Measurements from ENCODE around the gene ADISSP.

ADISSP gene

DNA sequence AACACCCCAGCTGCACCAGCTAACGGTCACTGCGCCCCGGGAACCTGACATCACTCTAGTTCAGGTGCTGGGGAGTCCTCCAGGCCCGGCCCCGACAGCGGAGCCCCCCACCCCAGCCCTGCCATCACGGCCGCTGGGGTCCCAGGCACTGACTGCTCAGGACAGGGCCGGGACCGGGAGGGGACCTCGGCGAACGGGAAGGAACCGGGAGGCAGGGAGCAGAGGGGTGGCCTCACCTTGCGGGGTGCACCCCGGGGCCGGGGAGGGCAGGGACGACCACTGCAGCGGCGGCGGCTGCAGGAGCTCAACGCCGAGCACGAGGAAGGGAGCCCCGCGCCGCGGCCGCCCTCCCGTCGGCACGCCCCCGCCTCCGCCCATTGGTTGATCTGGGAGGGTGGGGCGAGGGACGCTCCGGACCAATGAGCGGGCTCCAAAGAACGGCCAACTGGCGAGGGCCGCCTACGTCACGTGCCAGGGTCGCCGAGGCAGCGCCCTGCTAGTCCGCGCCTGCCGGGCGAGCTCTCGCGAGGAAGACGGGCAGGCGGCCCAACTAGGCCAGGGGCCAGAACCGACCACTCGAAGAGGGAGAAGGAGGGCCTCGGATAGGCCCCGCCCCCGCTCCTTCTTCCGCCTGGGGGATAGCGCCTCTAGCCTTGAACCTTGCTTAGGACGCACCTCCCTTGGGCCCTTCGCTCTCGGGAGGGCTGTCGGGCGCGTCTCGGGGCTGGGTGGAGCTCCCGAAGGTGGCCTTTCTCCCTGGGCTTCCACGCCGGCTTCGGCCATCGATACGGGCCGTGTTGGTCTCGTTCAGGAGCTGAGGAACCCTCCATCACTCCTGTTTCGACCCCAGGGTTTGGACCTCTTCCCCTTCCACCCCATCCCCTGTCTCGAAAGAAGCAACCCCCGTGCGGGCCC lies at the start of gene ADISSP:
Gene ADISSP, minus strand, starts transcription at position 327 of the 915 bp plus-strand sequence. CDS start 7,653 bp downstream, outside the sequence.
- peak; percentile 95 to 96 for DNase-seq

DNA sequence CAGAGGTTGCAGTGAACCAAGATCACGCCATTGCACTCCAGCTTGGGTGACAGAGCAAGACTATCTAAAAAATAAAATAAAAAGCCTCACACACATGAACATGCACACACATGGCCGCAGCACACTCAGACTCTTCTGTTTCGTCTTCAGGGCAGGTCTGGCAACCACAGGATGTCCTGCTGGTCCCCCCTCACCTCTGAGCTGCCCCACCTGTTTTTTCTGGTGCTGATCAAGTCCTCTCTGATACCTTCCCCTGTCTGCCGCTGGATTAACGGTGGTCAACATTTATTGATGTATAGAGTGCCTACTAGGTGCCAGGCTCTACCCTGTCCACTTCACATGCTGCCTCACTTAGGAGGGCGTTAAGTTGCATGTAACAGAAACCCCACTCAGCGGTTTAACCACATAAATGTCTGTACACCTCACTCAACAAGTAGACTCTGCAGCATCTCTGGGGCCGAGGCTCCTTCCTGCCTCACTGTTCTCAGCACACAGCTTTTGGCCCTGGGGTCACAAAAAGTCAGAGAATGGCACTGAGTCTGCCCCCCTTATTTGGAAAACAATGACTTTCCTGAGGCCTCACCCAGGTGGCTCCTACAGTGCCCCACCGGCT lies 48.3 kb upstream of the ADISSP start:
- no peak for DNase-seq

DNA sequence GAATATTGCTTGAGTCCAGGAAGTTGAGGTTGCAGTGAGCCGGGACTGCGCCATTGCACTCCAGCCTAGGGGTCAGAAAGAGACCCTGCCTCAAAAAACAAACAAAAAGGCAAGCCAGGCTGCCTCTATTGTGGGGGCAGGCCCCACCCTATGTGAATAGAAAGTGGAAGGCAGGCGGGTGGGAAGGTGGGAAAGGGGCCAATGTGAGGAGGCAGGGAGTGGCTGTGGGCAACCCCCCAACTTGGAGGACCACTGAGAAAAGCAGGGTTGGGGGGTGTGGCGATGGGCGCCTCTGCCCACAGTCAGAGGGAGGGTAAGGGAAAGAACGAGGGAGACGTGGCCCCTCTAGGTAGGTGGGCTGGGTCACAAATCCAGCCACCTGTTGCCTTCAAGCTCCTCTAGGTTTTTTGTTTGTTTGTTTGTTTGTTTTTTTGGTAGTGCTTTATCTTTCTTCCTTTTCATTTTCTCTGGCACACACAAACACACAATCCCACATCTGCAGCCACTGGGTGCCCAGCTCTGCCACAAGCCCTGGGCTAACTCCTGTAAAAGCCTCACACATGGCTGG lies 47.5 kb upstream of the ADISSP start:
- DNase-seq = no peak

DNA sequence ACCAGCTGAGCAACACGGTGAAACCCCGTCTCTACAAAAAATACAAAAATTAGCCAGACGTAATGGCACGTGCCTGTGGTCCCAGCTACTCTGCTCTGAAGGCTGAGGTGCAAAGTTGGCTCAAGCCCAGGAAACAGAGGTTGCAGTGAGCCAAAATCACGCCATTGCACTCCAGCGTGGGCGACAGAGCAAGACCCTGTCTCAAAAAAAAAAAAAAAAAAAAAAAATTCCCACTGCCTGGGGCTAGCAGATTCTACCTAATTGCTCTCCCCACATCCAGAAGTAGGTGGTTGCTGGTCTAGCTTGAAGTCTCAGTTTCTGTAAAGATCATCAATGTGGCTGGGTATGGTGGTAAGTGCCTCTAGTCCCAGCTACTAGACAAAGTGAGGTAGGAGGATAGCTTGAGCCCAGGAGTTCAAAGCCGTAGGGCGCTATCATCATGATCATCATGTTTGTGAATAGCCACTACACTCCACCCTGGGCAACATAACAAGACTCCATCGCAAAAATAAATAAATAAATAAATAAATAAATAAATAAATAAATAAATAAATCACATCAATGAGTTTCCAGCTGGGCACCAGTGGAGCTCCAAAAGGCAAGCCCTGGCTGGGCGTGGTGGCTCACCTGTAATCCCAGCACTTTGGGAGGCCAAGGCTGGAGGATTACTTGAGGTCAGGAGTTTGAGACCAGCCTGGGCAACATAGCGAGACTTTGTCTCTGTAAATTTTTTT lies 46.5 kb upstream of the ADISSP start:
- DNase-seq = no peak

DNA sequence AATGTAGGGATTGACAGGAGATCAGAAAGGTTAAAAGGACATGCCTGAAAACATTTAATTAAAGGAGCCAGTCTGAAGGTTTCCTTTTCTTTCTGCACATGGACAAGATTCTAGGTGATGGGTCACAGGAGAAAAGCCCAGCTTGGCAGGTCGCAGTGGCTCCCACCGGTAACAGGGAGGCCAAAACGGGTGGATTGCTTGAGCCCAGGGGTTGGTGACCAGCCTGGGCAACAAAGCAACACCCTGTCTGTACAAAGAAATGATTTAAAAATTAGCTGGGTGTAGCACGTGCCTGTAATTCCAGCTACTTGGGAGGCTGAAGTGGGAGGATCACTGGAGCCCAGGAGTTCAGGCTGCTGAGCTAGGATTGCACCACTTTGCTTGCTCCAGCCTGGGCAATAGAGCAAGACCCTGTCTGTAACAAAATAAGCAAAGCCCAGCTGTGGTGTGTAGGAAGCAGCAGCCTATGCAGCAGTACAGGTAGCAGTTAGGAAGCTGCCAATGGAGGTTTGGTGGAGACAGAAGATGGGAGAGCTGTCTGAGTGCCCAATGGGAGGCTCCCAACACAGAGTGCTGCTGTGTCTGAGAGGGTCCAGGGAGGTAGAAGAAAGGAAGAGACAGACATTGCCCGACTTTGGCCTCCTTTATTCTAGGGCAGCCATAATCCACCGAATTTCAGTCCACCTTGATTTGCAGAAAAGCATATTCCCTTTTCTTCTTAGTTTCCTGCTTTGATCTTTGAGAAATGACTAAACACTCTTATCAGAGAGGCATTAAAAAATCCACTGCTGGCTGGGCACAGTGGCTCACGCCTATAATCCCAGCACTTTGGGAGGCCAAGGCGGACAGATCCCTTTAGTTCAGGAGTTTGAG lies 45.7 kb upstream of the ADISSP start:
- DNase-seq = no peak

DNA sequence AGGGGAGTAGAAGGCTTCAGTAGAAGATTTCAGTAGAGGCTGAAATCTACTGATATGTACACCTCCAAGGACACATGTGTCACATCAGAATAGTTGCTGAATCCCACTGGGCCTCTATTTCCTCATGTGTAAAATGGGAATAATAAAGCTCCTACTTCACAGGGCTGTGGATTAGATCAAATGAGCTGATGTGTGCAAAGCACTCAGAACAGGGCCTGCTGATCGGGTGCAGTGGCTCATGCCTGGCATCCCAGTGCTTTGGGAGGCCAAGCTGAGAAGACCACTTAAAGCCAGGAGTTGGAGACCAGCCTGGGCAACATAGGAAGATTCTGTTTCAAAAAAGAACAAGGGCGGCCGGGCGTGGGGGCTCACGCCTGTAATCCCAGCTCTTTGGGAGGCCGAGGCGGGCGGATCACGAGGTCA lies 44.7 kb upstream of the ADISSP start:
- DNase-seq = no peak

DNA sequence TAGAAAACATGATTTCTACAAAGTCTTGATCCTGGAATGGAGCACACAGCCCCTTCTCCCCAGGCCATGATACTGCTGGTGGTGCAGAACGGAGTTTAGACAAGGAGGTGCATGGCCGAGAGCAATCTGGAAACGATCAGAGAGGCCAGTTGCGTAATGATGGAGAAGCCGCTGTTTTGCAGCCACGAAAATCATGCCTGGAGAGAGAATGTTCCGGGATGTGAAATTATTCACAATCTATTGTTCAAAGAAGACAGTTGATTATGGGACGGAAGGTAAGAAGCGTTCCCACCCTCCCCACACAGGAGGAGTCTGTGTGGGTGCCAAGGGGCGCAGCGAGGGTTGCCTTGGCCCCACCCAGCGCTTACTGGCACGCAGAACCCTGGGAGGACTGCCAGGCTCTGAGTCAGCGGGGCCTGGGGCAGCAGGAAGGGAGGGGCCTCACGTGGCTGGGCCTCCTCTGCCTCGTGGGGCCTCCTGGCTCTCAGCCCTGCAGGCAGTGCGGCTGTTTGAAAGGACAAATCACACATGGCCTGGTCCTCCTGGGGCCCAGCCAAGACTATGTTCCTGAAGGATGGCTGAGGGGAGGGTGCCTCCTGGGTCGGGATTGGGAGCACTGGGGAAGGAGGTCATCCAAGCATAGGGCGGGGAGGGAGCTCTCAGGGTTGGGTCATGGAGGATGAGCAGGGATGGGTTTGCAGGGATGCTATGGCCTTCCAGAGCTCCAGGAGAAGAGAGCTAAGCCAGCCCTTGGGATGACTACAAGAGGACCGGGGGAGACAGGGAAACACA lies 44.1 kb upstream of the ADISSP start:
- DNase-seq = peak; percentile 91 to 93

DNA sequence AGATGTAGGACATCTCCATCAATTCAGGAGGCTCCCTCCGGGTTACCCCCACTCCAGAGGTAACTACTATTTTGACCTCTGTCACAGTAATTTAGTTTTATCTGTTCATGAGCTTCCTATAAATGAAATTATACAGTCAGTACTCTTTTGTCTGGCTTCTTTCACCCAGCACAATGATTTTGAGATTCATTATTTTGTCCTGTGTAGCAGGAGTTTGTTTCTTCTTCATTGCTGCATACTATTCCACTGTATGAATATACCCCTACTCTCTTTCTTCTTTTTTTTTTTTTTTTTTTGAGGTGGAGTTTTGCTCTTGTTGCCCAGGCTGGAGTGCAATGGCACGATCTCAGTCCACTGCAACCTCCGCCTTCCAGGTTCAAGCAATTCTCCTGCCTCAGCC lies 41.0 kb upstream of the ADISSP start:
- no peak for DNase-seq

DNA sequence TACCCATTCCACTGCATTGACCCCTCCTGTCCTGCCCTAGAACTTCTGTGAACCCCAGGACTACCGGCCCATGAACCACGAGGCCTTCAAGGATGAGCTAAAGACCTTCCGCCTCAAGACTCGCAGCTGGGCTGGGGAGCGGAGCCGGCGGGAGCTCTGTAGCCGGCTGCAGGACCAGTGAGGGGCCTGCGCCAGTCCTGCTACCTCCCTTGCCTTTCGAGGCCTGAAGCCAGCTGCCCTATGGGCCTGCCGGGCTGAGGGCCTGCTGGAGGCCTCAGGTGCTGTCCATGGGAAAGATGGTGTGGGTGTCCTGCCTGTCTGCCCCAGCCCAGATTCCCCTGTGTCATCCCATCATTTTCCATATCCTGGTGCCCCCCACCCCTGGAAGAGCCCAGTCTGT lies 37.2 kb upstream of the ADISSP start:
- DNase-seq = no peak

DNA sequence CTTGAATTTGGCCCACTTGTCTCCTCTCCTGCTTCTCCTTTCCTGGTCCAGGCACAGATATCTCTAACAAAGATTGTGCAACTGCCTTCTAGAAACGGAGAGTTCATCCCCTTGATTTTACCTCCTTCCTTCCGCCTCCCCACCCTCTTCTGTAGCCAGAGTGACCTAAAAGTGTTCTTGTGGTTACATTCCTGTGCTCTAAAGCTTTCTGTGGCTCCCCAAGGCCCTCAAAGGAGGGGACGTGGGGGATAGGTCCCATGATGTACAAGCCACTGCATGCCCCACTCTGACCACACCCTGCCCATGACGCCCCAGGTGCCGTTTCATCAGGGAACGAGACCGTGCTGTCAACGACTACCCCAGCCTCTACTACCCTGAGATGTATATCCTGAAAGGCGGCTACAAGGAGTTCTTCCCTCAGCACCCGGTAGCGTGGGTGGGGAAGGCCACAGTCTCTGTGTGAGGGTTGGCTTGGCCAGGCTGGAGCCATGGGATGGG lies 36.8 kb upstream of the ADISSP start:
- DNase-seq = no peak

DNA sequence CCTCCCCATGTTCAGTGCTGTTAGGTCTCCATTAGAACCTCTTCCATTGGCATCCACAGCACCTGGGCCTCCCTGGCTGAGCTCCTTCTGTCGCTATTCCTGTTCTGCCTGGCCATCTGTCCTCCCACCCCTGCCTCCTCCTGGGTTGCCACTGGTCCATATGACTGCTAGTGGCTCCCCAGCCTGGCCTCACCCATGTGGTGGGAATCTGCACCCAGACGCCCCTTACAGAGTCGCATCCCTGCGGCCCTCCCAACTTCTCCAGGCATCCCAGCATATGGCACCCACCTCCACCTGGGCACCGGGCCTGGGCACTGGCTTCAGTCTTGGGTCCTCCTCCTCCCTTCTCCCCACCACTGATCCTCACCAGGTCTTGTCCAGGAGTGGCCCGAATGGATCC lies 36.3 kb upstream of the ADISSP start:
- DNase-seq = no peak

DNA sequence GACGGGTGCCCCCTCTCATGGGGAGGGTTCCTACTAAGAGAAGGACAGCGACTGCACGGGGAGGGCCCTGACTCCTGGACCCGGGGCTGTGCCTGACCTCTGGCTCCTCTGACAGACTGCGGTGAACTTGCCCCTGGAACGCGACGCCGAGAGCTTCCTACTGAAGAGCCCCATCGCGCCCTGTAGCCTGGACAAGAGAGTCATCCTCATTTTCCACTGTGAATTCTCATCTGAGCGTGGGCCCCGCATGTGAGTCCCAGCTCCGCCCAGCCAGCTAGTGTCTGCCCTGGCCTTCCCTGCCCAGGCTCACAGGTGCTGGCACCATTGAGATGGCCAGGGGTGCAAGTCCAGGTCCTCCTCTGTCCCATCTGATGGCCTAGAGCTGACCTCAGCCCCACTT lies 35.7 kb upstream of the ADISSP start:
- no peak for DNase-seq

DNA sequence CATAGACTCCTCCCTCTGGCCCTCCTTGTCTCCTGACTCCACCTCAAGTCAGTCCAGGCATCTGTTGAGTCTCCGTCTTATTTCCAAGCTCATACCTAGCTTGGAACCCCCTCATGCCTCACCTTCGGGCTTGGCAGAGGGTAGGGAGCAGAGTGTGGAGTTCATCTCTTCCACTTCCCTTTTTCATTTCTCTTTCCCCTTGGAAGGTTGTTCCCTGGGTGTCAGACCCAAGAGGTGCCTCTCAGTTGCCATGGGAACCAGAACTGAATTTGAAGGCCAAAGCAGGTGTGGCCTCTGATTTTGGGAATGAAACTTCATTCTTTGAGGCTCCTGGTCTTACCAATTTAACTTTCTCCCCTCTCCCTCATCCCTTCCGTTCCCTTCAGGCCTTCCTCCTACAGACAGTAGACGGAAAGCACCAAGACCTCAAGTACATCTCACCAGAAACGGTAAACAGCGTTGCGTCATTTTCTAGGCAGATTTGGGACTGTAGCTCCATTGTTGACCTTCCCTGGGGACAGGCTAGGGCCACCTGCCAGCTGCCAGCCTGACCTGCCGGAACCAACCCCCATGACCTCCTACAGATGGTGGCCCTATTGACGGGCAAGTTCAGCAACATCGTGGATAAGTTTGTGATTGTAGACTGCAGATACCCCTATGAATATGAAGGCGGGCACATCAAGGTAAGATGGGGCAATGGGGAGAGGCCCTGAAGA lies 35.1 kb upstream of the ADISSP start:
- DNase-seq = no peak

DNA sequence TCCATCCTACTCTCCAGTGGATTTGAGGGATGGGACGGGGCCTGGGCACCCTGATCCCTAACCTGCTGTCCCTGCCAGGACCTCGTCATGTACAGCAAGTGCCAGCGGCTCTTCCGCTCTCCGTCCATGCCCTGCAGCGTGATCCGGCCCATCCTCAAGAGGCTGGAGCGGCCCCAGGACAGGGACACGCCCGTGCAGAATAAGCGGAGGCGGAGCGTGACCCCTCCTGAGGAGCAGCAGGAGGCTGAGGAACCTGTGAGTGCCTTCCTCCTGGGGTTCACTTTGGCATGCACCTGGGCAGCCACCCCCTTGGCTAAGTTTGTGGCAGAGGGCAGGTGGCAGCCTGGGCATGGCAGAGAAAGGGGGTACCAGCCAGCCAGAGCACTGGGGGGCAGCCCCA lies 34.3 kb upstream of the ADISSP start:
- DNase-seq = no peak

DNA sequence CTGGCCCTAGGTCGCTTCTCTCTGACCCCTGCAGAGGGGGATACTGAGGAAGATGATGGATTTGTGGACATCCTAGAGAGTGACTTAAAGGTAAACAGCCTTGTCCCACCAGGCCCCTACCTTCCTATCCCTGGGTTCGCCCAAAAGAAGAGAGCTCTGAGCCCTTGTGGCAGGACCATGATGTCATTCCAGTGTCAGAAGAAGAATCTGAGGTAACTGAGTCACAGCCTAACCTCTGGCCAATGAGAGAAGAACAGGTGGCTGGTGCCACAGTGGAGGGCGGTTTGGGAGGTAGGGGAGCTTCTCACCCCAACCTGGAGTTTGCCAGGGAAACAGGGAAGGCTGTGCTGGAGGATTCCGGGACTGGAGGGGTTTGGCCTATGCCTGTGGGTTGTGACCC lies 33.7 kb upstream of the ADISSP start:
- DNase-seq = no peak

DNA sequence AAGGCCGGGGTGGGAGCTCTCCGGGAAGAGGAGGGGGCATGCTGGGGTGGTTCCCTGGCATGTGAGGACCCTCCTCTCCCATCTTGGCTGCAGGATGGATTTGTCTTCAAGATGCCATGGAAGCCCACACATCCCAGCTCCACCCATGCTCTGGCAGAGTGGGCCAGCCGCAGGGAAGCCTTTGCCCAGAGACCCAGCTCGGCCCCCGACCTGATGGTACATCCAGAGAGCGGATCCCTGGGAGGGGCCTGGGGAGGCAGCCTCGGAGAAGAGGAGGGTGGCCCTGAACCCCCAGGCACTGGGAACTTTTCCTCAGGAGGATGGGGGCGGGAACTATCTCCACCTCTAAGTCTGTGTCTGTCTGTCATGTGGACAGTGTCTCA lies 33.3 kb upstream of the ADISSP start:
- no peak for DNase-seq

DNA sequence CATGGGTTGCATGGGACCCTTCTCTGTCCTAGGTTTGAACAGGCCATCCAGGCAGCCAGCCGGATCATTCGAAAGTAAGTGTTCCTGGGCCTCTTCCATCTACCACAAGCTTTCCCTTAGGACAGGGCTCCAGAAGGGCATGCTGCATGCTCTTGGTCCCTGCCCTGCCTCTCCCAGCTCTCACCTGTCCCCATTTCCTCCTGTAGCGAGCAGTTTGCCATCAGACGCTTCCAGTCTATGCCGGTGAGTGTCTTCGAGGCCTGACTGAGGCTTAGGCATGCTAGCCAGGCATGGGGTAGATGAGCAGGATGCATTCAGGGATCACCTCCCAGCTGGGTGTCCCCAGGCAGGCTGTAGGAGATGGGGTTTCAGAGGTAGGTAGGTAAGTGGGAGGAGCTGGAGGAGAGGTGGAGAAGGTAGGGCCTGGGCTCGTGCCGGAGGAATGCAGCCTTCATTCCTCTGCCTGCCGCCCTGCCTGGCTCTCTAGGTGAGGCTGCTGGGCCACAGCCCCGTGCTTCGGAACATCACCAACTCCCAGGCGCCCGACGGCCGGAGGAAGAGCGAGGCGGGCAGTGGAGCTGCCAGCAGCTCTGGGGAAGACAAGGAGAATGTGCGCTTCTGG lies 32.8 kb upstream of the ADISSP start:
- DNase-seq = no peak

DNA sequence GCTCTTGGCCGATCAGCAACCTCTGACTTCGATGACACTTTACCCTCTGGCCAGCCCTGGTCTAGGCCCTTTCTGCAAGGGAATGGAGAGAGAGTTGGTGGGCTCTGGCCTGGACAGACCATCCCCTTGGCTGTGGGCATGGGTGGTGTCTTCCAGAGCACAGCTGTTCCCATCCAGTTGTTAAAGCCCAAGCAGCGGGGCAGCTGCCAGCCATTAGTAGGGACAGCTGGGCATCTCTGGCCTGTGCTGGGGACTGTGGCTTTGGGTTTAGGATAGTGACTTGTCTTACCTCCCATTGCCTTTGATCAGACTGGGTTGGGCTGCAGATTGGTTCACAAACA lies 31.3 kb upstream of the ADISSP start:
- no peak for DNase-seq

DNA sequence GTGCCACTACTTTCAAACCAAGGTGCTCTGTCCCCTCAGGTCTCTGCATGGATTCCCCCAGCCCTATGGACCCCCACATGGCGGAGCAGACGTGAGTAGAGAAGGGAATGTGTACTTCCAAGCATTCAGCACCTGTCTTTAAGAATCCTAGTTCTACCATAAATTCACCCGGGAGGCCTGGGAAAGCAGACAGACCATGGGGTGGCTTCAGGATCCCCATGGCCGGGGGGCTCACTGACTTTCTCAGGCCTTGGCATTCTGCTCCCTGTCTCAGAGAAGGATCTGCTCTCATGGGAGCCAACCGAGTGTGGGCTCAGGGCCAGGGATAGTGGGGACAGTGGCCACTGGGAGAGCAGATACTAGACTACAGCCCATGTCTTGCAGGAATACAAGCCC lies 30.8 kb upstream of the ADISSP start:
- DNase-seq = no peak
